ENCODE data around the gene UPB1.

DNA sequence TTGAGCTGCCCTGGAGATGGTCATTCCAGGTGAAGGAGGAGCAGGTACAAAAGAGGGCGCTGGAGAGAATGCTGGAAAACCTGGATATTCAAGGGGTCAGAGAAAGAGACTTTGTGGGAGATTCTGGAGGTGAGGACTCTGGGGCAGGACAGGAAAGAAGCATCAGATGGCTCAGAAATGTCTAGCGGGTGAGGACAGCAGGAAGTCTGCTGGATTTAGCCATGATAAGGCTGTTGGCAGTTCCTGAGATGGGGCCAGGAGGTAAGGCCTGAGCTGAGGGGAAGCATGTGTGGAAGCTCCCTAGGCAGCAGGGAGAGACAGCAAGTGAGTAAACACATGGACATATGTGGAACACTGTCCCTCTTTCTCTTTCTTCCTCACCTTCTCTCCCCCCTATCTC lies 1.5 kb downstream of the UPB1 start:
- TF ChIP-seq POLR2AphosphoS5 (IDR thresholded peaks at IDR 0.05) (no peak), POLR2A (IDR thresholded peaks at IDR 0.05) (no peak), CTCF (IDR thresholded peaks at IDR 0.05) (no peak)

Data from prostate gland (tissue), 2 donors.